COR-L47 (cell line): ENCODE data around the gene UNC13B.
"Not testable (repeated sequence)": the region's sequence is repeated elsewhere in the genome, so short reads cannot be mapped to it uniquely, and the experiment has no call there.

Experiments used
- DNase-seq: peaks from one replicate; lab custom pipeline; 2025; lab: John Stamatoyannopoulos, UW

The UNC13B gene

DNA sequence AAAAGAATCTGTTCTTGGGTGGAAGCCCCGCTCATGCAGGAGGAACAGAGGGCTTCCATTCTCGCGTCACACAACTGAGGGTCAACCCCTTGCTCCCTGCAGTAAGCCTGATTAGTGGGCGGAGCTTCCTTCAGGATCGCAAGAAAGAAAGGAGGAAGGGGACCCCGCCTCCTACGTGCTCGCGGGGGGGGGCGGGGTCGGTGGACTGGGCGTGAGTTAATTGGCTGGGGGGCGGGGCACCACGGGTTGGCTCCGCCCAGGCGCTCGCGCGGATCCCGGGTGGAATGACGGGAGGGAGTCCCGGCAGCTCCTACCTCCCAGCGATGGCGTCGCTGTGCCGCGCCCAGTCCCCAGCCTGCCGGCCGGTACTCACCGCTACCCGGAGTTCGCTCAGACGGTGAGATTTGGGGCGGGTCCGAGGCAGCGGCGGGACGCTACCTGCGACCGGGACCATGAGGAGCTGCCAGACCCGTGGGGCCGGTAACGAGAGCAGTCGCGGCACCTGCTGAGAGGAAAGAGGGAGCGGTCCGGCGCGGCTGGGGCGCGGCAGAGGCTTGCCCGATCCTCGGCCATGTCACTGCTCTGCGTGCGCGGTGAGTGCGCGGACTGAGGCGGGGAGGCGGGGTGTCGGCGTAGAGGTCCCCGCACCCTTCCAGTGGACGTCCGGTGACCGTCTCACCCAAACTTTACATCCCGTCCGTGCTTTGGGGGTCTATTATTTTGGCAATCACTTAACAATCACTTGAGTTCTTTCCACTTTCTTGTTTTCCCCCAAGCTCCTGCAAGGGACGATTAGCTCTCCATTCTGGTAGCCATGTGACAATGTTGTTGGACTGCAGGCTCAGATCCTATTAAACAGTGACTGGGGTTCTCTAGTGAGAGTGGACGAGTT lies at the start of gene UNC13B:
UNC13B (plus strand) TSS at position 297 of the 892 bp plus-strand sequence; CDS start at position 572, 275 bp downstream.
- peak; percentile 88 for DNase-seq

DNA sequence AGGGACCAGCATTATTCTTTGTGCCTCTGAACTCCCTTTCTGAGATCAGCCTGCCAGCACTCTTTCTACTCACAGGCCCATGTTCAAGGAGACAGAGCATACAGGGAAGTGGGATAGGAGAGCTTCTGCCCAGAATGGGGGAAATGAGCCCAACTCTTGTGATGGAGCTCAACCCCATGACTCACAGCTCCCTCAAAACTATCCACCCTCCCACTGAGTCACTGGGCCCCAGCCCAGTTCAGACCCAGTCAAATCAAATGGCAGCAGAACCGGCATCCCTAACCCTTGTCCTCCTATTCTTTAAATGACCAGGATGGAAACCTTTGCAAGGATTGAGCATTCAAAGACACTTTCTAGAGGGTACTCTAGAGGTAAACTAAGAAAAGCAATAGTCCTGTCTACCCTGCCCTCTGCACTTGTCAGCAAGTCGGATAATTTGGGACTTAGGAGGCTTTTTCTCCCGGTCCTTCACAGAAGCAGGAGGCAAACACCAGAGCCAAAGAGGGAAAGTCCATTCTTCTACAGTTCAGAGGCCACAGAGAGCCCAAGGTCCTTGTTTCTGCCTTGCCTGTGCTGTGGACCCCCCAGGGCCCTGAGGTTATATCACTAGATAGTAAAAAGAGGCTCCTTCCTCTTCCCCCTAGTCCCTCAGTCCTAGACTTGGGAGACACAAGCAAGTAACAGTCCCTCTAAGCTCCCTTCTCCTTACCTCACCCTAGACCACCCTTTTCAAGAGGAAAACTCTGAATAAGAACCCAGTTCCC lies 49.4 kb upstream of the UNC13B start:
- no peak for DNase-seq

DNA sequence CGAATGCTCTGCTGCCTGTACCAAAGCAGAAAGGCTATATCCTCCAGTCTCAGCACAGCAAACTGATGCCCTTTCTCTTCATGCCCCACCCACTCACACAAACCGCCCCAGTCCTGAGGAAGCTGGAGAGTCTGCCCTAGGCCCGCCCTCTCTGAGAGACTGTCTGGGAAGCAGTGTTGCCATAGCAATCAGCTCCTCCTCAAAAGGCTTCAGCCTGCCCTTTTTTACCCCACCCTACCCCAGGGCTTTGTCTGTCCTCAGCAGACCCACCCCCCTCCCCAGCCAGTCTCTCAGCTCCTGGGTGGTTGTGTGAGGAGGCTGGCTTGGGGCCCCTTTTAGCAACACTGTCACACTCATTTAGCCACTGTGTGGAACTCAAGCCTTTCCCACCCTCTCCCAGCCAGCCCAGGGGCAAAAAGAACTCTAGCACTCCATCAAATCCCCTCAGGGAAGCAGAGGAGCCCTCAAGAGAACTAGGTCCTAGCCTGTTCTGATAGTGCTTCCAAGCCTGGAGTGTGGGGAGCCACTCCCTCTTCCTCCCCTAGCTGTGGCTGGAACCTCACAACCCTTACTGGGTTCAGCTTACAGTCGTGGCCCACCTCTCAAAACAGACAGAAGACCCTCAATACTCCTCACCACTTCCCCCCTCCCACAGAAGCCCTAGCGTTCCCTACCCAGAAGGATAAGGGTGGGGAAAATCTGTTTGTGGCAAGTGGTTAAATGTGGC lies 47.5 kb upstream of the UNC13B start:
- peak; percentile 94 for DNase-seq

DNA sequence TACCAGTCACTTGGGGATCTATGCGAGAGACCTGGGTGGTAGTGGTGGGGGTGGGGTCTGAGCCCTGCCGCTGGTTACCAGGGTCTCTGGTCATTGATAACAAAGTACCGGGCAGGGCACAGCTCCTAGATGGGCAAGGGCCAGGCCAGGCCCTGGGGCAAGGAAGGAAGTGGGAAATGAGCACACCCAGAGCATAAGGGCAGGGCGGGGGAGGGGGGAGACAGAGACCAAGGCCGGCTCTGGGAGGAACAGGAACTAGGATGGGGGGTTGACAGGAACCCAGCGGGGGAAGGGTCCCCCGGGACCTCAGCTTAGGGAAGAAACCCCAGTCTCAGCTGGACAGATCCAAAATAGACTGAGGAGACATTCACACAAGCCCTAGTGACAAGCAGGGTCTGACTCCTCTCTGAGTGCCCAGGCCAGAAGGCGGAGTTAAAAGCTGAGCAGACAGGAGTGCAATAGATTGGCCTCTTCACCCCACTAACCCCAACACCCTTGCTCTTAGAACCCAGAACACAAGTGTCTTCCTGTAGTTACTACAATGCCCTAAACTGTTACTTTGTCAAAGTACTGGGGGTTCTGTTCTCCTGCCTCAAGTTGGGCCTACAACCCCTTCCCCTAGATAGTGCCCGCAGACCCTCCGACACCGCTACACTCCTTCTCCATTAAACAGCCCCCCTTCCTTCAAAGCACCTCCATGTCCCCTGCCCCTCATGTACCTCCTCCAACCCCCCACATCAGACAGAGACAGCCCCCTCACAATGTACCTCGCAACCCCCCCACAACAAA lies 46.8 kb upstream of the UNC13B start:
- DNase-seq: no peak

DNA sequence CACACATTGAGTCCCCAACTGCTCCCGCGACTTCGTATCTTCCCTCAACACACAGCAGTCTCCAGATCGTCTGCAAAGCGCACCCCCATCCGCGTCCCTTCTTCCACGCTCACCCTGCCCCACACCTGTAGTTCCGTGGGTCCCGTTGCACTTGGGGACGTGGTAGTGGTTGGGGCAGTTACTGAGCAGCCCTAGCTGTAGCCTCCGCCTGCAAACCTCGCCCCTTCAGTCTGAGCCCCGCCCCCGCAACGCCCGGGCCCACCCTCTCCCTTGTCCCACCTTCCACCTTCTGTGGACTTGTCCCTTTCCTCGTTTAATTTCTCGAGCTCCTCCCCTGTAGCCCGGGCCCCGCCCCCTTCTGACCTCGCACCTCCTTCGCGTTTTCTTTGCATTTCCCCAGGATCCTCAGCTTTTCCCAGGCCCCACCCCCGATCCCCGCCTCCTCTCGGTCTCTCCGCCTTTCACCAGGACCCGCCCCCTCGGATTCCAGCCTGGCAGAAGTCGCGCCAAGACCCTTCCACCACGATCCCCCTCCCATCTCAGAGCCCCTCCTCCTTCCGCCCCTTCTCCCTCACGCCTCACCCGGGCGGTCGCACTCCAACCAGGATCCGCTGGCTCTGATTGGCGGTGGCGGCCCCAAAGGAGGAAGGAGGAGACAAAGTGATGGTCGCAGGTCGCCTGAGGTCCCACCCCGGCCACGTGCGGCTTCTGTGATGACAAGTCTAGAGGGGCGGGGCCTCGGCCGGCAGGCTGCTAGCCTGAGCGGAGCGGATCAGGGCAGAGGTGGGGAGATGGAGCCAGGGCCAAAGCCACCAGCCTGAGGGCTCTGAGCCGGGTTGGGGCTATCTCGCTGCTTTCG lies 45.9 kb upstream of the UNC13B start, which contains the start of gene ATOSB:
ATOSB (minus strand) TSS at position 183 of the 859 bp plus-strand sequence. CDS start 7,588 bp downstream, outside the sequence.
- peak; percentile 91 for DNase-seq

DNA sequence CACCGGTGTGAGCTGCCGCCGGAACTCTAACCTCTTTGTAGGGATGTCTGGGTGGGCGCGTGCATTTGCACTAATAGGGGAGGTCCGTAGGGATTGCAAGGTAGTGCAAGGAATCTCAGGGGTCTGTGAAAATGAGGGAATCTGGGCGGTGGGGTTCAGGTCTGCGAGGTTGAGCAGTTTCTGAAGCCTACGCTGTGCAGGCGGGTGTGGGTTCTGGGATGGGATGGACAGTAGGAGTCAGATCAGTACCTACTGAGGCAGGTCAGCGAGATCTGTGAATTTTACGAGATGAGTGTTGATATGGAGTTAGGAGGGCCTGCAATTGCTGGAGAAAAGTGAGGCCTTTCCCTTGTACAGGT lies 45.3 kb upstream of the UNC13B start:
- DNase-seq: no peak

DNA sequence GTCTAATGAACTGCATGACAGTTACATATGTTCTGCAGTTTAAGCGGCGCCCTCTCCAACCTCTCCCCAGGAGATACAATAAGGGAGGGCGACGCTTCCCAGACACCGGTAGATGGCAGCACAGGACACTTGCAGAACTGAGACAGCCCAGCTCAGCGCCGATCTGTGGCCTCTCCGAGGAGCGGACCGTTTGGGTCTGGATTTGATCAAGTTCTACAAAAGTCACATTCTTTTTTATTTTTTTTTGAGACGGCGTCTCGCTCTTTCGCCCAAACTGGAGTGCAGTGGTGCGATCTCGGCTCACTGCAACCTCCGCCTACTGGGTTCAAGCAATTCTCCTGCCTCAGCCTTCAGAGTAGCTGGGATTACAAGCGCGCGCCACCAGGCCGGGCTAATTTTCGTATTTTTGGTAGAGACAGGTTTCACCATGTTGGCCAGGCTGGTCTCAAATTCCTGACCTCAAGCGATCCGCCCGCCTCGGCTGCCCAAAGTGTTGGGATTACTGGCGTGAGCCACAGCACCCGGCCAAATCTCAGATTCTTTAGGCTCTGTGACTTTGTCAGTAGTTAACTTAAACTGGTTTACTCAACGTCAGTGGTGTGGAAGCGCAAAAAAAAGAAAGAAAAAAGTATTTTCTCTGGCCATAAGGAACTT lies 44.8 kb upstream of the UNC13B start:
- DNase-seq: peak; percentile 85

DNA sequence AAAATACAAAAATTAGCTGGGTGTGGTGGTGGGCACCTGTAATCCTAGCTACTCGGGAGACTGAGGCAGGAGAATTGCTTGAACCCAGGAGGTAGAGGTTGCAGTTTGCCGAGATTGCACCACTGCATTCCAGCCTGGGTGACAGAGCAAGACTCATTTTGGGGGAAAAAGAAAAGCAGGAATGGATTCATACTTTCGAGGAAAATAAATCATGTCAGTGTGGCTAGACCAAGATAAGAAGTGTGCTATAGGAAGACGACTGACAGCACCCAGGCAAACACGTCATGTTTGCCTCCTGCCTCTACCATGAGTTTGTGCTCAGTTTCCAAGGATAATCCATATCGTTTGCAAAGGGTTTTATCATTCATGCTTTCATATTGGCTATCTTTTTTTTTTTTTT lies 26.9 kb upstream of the UNC13B start:
- no peak for DNase-seq

DNA sequence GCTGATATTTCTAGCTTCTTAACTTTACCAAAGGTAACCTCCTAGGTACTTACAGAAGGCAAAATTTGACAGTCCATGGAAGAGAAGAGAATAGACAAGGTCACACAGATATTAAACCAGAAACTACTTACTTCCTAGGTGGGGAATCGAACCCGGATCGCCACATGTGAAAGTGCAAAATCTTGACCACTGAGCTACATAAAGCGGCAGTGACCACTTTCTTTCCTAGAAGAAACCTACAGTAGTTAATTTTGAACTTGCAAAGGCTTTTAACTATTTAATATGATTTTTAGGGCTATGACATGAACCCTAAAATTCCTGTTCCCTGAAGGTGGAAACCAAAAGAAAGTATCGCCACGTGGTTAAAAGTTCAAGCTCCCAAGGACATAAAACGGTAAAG lies 25.8 kb upstream of the UNC13B start:
- no peak for DNase-seq

DNA sequence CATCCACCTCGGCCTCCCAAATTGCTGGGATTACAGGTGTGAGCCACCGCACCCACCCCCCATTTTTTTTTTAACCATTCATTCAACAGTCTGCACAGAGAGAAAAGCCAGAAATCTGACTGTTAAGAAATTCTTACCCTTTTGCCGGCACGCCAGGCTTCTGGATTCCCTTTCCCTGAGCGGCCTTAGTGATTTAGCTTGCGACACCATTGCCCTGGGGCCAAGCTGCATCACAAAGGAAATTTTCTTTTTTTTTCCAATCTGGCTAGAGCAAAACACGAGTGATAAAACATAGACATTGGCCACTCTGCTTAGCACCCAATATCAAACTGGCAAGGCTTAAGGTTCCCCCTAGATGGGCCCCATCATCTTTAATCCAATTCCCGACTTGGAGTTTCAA lies 24.9 kb upstream of the UNC13B start:
- no peak for DNase-seq

DNA sequence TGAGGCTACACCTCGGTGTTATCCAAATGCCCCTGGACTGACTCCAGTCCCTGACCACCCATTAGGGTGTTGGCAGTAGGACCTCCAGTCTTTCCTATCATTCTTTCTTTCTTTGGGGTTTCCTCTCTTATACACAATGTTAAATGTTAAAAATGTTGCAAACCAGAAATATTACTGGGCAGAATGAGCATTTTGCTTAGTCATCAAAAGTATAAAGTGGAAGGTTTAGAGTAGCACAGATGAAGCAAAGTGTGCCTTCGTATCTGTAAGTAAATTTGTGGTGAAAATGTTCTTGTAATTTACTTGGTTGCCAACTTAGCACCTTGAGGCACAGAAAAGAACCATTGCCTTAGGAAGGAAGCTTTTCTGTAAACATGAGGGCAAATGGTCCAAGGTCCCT lies 21.7 kb upstream of the UNC13B start:
- no peak for DNase-seq

DNA sequence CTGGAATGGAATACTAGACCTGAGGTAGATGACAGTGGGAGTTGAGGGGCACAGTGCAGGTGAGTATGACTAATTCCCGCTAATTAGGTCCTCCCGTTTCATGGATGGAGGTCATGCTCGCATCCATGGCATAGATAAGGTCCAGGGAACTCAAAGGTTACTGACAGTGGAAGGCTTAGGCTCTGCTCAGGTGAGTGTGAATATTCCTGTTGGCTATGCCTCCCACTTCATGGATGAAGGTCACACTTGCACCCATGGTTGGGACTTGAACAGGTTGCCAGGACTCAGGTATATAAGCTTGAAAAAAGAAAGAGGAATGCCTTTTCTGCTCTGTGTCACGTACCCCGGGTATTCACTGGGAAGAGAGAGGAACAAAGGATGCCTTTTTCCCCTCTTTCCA lies 19.8 kb upstream of the UNC13B start:
- DNase-seq: no peak

DNA sequence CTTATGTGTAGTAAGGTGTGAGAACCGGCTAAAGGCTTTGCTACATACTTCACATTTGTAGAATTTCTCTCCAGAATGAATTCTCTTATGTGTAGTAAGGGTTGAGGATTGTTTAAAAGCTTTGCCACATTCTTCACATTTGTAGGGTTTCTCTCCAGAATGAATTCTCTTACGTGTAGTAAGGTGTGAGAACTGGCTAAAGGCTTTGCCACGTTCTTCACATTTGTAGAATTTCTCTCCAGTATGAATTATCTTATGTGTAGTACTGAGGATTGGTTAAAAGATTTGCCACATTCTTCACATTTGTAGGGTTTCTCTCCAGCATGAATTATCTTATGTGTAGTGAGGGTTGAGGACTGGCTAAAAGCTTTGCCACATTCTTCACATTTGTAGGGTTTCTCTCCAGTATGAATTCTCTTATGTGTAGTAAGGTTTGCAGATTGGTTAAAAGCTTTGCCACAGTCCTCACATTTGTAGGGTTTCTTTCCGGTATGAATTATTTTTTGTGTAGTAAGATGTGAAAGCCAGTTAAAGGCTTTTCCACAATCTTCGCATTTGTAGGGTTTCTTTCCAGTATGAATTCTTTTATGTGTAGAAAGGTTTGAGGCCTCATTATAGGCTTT lies 13.8 kb upstream of the UNC13B start:
- not testable (repeated sequence) for DNase-seq

DNA sequence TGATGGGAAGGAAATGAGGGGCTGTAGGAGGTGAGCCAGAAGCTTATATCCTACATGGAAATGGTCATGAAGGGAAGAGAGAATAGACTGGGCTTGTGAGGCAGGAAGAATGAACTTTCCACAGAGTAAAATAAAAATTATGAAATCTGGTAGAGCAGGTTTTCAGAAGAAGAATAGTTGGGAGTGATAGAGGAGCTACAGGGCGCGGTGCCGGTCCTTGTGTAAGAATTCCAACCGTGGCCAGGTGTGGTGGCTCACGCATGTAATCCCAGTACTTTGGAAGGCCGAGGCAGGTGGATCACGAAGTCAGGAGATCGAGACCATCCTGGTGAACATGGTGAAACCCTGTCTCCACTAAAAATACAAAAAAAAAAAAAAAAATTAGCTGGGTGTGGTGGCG lies 8.9 kb upstream of the UNC13B start:
- no peak for DNase-seq

DNA sequence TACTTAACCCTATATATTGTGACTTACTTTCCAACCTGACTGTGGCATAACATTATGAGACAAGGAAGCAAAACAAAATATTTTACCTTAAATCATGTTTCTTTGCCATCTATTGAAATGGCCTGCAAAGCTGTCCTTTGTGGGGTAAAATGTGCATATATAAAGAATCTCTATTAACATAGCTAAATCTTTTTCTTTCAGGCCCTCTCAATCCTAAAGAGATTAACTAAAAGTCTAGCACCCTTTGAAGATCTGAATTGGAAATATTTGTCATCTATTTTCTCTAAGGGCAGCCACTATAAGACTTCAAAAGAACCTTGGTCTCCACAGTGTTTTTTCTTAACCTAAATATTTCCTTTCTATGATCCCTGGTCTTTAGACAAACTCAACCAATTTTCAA lies 5.0 kb upstream of the UNC13B start:
- DNase-seq: no peak

DNA sequence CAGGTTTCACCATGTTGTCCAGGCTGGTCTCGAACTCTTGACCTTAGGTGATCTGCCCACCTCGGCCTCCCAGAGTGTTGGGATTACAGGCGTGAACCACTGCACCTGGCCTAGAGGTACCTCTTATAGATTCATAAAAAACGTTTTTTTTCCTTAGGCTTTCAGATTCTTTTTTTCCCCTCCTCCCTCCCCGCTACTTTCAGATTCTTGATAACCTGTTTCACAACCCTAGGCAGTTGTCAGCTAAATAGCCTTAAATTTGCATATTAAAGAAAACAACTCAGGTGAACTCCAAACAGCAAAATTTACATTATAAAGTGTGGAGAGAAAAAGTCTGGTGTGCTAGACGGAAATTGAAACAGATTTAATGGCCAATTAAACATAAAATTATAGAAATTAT lies 4.0 kb upstream of the UNC13B start:
- not testable (repeated sequence) for DNase-seq

DNA sequence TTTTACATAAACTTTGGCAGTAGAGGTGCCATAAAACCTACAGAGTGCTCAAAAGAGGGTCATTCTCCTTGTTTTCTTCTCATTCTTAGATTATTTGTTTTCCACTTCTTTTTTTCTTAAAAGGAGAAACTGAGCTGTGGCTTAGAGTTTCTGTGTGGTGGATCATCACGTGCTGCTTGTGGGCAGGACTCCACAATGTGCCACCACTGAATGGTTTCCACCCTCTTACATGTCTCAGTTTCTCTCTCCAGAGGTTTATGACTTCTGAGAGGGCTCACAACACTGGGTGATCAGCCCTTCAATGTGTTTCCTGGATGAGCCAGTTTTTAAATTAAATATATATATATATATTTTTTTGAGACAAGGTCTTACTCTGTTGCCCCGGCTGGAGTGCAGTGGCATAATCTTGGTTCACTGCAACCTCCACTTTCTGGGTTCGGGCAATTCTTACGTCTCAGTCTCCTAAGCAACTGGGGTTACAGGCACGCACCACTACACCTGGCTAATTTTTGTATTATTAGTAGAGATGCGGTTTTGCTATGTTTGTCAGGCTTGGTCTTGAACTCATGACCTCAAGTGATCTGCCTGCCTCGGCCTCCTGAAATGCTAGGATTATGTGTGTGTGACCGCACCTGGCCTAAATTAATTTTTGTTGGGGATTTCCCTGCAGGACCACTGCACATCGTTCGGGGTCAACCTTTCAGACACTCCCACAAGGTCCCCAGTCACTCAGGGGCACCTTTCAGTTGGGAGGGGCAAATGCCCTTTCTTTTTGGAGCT lies 3.1 kb upstream of the UNC13B start:
- DNase-seq: no peak

DNA sequence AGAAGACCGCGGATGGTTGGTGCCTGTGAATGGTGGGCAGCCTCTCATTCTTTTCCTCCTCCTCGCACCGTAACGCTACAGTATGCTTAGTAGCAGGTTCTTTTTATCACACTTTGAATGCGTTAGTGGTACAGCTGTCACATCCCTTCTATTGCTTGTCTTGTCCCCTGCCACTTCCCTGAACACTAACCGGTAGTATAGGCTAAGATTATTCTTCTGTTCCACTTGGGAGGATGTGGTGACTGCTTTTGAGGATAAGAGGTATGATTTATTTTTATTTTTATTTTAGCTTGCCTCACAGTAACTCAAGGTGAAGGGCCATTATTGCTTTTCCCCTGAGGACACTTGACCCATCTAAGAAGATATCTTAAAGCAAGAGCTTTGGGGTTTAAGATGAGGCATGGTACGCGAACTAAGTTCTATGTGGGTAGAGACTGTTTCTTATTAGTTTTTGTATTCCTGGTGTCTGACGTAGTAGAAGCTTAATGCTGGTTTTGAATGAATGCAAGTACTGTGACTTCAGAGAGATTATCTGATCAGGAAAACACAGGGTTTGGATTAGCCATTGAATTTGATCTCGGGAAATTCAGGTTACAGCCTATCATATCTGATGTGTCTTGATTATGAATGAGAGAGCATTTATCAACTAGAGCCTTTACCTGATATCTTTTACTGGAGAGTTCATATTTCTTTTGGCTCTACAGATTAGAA lies 951 bp downstream of the UNC13B start:
- no peak for DNase-seq
